NB4 (cell line): Measurements from ENCODE around the gene LPP.

ENCODE experiments used
- DNase-seq: peaks from one replicate; pipeline ENCODE4 v3.0.0; 2010; ENCODE audit warnings: low read depth
- H3K4me3 ChIP-seq: one replicate; pipeline ENCODE4 v1.5.1; 2011; ENCODE audit warnings: mild to moderate bottlenecking, low read depth, low read length, moderate library complexity
- CTCF ChIP-seq: IDR thresholded peaks from one replicate; pipeline ENCODE4 v1.5.1; 2012; ENCODE audit warnings: low read depth, low read length
- MYC ChIP-seq: IDR thresholded peaks from 2 replicates; pipeline ENCODE4 v1.6.1; 2011; ENCODE audit warnings: low read depth, low read length
- POLR2A ChIP-seq: IDR thresholded peaks from 2 replicates; pipeline ENCODE4 v1.6.1; 2011; ENCODE audit warnings: mild to moderate bottlenecking; ENCODE audit not compliant: insufficient read length; ENCODE audit errors: extremely low read depth
- TF ChIP-seq, protein P1 (sequence below): IDR thresholded peaks from 2 replicates; pipeline ENCODE4 v1.6.1; 2011; ENCODE audit warnings: low read depth, low read length

Gene LPP

GRCh38 chr3:188598894-188599293 lies 444.9 kb downstream of the LPP start:
- TF ChIP-seq, protein P1, sequence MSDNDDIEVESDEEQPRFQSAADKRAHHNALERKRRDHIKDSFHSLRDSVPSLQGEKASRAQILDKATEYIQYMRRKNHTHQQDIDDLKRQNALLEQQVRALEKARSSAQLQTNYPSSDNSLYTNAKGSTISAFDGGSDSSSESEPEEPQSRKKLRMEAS = no peak
- TF ChIP-seq CTCF (no peak), POLR2A (no peak), MYC (no peak)

DNA sequence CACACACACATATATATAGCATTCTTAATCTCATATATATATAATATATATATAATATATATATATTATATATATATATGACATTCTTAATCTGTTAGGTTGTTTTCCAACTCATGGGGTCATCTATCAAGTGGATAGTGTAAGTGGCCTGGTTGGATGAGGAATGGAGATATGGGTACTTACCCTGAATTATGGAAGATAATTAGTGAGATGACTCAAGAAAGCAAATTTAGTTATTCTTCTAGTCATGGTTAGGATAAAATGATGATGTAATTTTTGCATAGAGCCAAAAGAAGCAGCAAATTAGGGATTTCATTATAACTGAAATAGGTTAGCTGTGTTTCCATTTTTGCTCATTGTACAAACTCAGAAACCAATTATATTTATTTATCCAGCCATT lies 448.2 kb downstream of the LPP start:
- DNase-seq = no peak
- TF ChIP-seq CTCF (no peak), MYC (no peak)

More at GRCh38 chr3:188598894-188599293, 444.9 kb downstream of the LPP start:
- no peak for DNase-seq
- no peak overlapping the region for H3K4me3 ChIP-seq

GRCh38 chr3:188602620-188603019 lies 448.7 kb downstream of the LPP start:
- no peak overlapping the region for H3K4me3 ChIP-seq
- no peak for DNase-seq
- no peak for TF ChIP-seq CTCF
- no peak for TF ChIP-seq MYC
- TF ChIP-seq, protein P1 = no peak
- no peak for TF ChIP-seq POLR2A

More for the DNA sequence above, 448.2 kb downstream of the LPP start:
- H3K4me3 ChIP-seq = no peak overlapping the region

GRCh38 chr3:188604651-188605050 lies 450.7 kb downstream of the LPP start:
- no peak overlapping the region for H3K4me3 ChIP-seq
- TF ChIP-seq POLR2A (no peak), CTCF (no peak), MYC (no peak)
- TF ChIP-seq, protein P1 = no peak
- DNase-seq = no peak

DNA sequence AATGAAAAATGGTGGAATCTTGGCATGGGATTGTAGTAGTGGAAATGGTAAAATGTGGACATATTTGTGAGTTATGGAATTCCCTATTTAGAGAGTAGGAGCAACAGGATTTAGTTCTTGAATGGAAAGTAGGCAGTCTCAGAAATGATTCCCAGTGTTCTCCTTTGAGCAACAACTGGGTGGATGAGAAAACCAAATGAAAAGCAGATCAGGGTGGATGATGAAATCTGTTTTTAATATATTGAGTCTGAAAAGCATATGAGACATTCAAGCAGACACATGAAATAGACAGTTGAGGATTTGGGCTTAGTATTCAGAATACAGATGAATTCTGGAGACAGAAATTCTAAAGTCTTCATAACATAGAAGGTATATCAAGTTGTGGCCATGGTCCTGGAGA lies 451.3 kb downstream of the LPP start:
- TF ChIP-seq MYC (no peak), CTCF (no peak), POLR2A (no peak)
- TF ChIP-seq, protein P1 = no peak
- no peak overlapping the region for H3K4me3 ChIP-seq
- DNase-seq = no peak

DNA sequence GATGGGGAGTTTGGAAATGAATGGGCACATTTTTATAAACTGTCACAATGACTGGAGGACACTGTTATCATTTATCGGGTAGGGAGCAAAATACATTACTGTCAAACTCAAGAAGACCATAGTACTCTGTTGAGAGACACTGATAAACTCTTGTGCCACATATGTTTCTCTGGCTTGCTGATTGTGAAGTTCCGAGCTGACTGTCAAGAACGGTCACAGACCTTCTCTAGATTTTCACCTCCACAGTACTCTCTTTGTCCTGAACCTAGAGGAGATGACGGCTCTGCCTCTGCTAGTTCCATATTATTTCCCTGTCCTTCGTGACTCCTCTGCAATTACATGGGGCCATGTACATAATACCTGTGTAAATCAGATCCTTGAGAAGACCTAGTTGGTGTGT lies 451.9 kb downstream of the LPP start:
- no peak overlapping the region for H3K4me3 ChIP-seq
- no peak for TF ChIP-seq CTCF
- no peak for TF ChIP-seq POLR2A
- TF ChIP-seq, protein P1 = no peak
- no peak for TF ChIP-seq MYC

More for the DNA sequence above, 451.9 kb downstream of the LPP start:
- no peak for DNase-seq
